Limb (tissue), 2 donors: ENCODE measurements around the gene POLK.
"Not testable (repeated sequence)": the region's sequence is repeated elsewhere in the genome, so short reads cannot be mapped to it uniquely, and the experiment has no call there.

Experiments used
- DNase-seq, 2 donors: peaks; one replicate each; pipeline ENCODE4 v3.0.0-alpha.2; 2016; ENCODE audit errors: extremely low spot score in 2 of 2

POLK gene

DNA sequence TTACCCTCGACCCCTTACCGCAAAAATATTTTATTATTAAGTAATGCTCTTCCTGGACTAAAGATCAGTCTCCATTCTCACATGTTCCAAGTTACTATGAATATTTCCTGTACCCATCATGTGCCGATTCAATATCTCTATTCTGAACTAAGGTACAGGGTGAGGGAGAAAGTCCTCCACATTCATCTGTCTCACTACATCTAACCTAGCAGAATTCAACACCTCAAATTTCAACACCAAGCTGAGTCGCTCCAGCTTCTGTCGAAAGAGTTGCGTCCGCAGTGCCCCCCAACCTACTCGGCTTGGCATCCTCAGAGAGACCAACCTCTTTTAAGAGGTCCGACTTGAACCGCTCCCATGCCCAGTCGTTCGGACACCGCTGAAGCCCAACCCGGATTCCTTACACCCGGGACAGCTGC, 1.3 kb upstream of the POLK start:
- DNase-seq: no peak

GRCh38 chr5:75510836-75511434, 756 bp upstream of the POLK start:
- no peak for DNase-seq

DNA sequence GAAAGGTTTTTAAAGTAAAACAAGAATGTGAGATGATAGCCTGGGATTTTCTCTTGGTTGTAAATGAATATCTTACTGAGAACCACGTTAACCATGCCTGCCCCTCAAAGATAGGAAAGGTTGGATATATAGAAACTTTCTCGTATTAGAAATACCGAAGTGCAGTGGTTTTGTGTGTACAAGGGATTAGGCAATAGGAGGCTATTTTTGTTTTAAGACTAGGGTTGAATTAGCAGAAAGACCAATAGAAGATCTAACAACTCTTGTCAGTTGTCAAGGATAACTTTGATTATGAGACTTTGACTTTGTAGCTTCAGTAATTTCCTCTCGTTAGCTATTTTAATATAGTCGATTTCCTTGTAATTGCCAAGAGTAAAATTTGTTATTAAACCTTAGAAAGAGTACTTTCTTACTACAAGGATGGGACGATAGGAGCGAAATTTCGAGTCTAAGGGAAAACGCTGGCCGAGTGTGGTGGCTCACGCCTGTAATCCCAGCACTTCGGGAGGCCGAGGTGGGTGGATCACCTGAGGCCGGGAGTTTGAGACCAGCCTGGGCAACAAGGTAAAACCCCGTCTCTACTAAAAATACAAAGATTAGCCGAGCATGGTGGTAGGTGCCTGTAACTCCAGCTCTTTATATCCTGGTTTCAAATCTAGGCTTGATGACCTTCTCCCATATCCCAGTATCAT, 838 bp downstream of the POLK start:
- no peak for DNase-seq

GRCh38 chr5:75513841-75514240, 2.1 kb downstream of the POLK start:
- DNase-seq: no peak

DNA sequence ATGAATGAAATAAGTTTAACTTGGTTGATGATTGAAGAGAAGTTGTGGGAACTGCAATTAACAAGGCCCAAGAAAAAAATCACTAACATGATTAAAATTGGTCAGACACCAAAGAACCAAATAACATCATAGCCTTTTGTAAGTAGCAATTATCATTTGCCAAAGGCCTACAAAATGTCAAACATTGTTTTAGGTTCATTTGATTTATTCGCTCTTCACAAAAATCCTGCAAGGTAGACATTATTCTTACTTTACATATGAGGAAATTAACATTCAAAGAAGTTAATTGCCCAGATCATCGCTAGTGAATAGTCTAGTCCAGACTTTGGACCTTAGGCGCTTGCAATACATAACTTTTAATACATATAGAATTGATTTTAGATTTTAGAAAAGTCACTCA, 2.6 kb downstream of the POLK start:
- DNase-seq: no peak

DNA sequence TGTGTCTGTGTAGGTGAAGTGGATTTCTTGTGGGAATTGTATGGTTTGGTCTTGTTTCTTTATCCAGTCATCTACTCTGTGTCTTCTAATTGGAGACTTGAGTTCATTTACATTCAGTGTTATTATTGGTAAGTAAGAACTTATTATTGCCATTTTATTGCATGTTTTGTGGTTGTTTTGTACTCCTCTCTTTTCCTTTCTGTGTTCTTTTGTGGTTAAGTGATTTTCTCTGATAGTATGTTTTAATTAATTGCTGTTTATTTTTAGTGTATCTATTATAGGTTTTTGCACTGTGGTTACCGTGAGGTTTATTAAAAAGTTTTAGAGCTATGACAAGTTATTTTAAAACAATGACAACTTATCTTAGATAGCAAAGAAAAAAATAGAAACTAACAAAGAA, 8.1 kb downstream of the POLK start:
- DNase-seq: no peak

GRCh38 chr5:75521195-75521594, 9.5 kb downstream of the POLK start:
- no peak for DNase-seq

GRCh38 chr5:75522025-75522424, 10.3 kb downstream of the POLK start:
- DNase-seq: no peak

- no peak for DNase-seq
These were observed 10.9 kb downstream of the POLK start for GRCh38 chr5:75522542-75522941.

GRCh38 chr5:75523275-75523674, 11.6 kb downstream of the POLK start:
- no peak for DNase-seq

- no peak for DNase-seq
These were observed 12.4 kb downstream of the POLK start for GRCh38 chr5:75524071-75524470.

GRCh38 chr5:75524591-75524990, 12.9 kb downstream of the POLK start:
- DNase-seq: no peak

- no peak for DNase-seq
These were observed 13.7 kb downstream of the POLK start for GRCh38 chr5:75525344-75525743.

GRCh38 chr5:75526070-75526469, 14.4 kb downstream of the POLK start:
- no peak for DNase-seq

- no peak for DNase-seq
These were observed 17.5 kb downstream of the POLK start for GRCh38 chr5:75529185-75529584.

DNA sequence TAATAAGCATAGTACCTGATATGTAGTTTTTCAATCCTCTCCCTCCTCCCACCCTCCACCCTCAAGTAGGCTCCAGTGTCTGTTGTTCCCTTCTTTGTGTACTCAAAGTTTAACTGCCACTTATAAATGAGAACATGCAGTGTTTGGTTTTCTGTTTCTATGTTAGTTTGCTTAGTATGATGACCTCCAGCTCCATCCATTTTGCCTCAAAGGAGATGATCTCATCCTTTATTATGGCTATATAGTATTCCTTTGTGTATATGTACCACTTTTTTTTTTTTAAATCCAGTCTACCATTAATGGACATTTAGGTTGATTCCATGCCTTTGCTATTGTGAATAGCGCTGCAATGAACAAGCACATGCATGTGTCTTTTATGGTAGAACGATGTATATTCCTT, 20.5 kb downstream of the POLK start:
- DNase-seq: no peak

- not testable (repeated sequence) for DNase-seq
These were observed 22.0 kb downstream of the POLK start for GRCh38 chr5:75533716-75534115.

GRCh38 chr5:75534734-75535133, 23.0 kb downstream of the POLK start:
- no peak for DNase-seq

DNA sequence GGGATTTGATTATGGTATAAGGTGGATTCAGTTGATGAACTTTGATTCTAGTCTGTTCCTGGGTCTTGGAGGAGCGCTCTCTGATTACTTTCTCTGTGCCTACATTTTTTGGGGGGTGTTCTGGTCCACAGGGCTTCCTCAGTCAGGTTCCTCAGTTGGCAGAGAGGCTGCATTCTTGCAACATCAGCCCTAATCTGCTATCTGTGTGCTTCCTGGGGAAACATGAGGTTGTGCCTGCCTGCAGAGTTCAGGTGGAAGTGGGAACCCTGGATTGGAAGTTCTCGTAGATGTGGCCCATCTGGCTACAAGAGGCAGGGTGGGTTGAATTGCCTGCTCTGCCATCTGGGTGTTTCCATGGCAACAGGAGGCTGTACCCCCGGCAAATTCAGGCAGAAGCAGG, 24.5 kb downstream of the POLK start:
- DNase-seq: no peak

- no peak for DNase-seq
These were observed 25.1 kb downstream of the POLK start for GRCh38 chr5:75536694-75537360.

DNA sequence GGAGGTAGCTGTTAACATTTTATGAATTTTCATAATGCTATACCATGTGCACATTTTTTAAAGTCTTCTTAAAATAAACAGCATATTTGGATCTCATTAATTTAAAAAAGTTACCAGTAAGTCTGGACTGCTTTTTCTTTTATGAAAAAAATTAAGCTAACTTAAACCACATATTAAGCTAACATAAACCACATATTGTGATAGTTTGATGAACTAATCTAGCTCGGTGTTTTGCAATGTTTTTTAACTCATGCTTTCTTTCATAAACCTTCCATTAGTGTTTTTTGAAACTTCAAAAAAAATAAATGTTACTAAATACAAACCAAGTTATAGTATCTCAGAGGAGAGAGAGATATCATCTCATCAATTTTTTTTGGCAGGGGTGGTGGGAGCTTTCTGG, 26.5 kb downstream of the POLK start:
- no peak for DNase-seq

GRCh38 chr5:75545131-75545530, 33.4 kb downstream of the POLK start:
- DNase-seq: no peak

- DNase-seq: no peak
These were observed 35.1 kb downstream of the POLK start for GRCh38 chr5:75546830-75547229.
